NAMALWA (cell line): ENCODE measurements around the gene ZCWPW1.
"Not testable (repeated sequence)": the region's sequence is repeated elsewhere in the genome, so short reads cannot be mapped to it uniquely, and the experiment has no call there.

ENCODE experiments used
- DNase-seq: peaks from one replicate; pipeline ENCODE4 v3.0.0-alpha.2; 2015; ENCODE audit warnings: low spot score

ZCWPW1 gene

DNA sequence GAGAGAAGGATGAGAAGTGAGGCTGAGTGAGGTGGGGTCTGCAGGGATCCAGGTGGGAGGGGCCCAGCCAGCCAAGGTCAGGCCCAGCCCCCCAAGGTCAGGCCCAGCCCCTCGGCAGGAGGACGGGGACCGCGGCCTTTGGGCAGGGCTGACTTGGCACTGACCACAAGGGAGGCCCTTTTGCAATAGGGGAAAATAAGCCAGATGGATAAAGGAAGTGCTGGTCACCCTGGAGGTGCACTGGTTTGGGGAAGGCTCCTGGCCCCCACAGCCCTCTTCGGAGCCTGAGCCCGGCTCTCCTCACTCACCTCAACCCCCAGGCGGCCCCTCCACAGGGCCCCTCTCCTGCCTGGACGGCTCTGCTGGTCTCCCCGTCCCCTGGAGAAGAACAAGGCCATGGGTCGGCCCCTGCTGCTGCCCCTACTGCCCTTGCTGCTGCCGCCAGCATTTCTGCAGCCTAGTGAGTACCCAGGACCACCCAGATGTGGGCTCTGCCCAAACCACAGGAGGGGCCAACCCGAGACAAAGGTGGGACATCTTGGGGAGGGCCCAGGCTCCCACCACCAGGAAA, 55.2 kb downstream of the ZCWPW1 start, which contains the start of gene PILRA:
Gene PILRA, plus strand, starts transcription at position 227 of the 571 bp plus-strand sequence. Its CDS starts 170 bp downstream, at position 397.
- no peak for DNase-seq

DNA sequence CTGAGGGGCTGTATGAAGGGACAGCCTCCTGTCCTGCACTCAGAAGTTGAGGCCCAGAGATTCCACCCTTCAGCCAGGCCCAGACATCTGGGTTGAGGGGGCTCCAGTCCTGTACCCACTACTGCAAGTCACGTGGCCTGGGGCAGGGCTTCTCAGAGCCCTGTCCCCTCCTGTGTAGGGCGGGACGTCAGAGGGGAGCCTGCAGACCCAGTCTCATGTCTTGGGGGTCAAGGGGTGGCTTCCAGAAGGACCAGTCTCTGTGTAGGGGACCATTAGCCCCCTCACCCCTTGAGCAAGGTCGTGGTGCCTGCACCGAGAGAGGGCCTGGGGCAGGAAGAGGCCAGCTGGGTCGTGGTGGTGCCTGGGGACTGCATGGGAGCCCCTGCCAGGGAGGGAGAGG, 55.8 kb downstream of the ZCWPW1 start:
- DNase-seq: no peak

GRCh38 chr7:100372256-100372655, 56.2 kb downstream of the ZCWPW1 start:
- no peak for DNase-seq

DNA sequence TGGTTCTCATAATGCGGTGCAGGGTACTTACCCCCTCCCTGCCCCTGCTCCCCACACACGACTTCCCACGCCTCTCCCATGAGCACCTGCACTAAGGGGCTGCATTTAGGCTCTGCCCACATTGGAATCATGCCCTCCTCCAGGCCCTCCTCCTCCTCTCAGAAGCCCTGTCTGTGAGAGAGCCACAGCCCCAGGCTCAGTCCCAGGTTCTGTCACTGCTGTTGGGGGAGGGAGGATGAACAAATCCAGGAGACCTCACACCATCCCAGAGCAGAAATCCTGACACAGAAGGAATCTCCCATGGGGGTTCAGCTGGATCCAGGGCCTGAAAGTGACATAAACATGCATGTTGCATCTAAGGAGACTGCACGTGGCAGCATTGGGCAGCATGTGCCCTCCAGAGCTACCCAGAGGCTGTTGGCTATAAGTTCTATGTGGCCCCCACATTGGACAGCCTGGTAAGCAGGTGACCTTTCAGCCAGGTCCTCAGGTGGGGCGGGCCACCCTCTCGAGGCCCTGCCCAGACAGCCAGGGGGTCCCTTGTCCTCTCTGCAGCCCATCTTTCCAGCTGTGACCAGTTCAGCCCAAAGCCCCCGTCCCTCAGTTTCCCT, 56.8 kb downstream of the ZCWPW1 start:
- no peak for DNase-seq

- DNase-seq: no peak
These were observed 57.8 kb downstream of the ZCWPW1 start for GRCh38 chr7:100370746-100371145.

- DNase-seq: no peak
These were observed 58.2 kb downstream of the ZCWPW1 start for GRCh38 chr7:100370303-100370702.

- peak; percentile 97 for DNase-seq
These were observed 59.4 kb downstream of the ZCWPW1 start for GRCh38 chr7:100369105-100369504.

DNA sequence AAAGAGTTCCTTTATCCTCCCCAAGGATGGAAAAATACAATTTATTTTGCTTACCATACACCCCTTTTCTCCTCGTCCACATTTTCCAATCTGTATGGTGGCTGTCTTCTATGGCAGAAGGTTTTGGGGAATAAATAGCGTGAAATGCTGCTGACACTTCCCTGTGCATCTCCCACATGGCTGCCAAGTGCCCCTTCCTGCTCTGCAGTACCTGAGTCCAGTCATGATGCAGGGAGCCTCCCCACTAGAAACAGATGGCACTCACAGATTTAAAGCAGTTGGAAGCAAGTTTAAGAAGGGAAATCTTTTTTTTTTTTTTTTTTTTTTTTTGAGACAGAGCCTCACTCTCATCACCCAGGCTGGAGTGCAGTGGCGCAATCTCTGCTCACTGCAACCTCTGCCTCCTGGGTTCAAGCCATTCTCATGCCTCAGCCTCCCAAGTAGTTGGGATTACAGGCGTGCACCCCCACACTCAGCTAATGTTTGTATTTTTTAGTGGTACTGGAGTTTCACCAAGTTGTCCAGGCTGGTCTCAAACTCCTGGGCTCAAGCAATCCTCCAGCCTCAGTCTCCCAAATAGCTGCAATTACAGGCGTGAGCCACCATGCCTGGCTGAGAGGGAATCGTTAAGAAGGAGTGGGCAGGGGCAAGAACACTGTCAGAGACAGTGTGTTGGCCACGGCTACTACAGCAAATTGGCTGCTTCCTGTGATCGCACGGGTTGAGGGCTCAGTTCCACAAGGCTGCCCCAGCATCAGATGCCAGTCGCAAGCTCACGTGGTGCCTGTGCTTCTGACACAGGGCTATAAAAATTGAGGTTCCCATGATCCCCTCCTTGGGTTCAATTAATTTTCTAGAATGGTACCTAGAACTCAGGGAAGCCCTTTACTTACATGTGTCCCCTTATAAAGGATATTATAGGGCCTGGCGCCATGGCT, 60.6 kb downstream of the ZCWPW1 start:
- DNase-seq: peak; percentile 86

GRCh38 chr7:100367251-100367620, 61.3 kb downstream of the ZCWPW1 start:
- DNase-seq: no peak

- DNase-seq: no peak
These were observed 61.9 kb downstream of the ZCWPW1 start for GRCh38 chr7:100366411-100367250.

DNA sequence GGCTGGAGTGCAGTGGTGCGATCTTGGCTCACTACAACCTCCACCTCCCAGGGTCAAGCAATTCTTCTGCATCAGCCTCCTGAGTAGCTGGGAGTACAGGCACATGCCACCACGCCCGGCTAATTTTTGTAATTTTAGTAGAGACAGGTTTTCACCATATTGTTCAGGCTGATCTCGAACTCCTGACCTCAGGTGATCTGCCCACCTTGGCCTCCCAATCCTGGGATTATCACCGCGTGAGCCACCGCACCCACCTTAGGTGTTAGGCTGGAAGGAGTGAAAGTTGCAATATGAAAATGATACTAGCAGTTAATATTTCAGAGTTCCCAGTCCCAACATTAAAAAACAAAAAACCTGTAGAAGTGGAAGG, 62.5 kb downstream of the ZCWPW1 start:
- DNase-seq: not testable (repeated sequence)

GRCh38 chr7:100364480-100364879, 64.0 kb downstream of the ZCWPW1 start:
- DNase-seq: no peak

- DNase-seq: not testable (repeated sequence)
These were observed 64.7 kb downstream of the ZCWPW1 start for GRCh38 chr7:100363797-100364196.

DNA sequence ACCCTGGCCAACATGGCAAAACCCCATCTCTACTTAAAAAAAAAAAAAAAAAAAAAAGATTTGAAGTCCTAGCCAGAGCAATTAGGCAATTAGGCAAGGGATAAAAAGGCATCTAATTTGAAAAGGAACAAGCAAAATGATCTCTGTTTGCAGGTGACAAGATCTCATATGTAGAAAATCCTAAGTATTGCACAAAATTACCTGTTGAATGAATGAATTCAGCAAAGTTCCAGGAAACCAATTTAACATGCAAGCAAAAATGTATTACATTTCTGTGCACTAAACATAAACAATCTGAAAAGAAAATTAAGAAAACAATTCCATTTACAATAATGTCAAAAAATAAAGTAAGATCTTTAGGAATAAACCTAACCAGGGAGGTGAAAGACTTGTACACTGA, 65.4 kb downstream of the ZCWPW1 start:
- DNase-seq: no peak

DNA sequence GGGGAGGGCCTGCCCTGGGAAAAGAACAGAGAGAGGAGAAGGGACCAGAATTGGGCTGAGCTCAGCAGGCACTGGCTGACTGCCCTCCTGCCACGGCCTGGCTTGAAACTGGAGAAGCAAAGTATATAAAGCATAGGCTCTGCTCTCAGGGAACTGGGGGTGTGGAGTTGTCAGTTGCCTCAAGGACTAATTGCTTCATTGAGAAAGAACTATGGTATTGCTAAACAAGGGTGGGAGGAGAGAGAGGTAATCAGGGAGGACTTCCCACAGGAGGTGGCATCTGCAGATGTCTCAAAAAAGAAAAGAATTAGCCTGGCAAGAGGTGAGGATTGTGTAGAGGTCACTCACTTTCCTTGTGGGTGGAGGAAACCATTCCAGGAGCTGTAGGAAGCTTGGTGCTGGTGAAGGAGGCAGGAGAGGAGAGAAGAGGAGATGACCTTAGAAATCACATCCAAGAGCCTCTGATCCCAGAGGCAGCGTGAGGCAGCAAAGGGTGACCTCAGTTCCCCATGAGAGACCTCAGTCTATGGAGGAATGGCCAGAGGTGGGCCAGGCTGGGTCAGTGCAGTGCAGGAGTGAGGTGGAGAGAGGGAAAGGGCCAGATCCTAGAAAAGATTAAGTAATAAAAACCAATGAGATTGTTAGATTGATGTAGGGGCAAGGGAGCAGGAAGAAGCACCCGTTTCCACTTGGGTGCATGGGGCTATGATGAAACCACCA, 68.2 kb downstream of the ZCWPW1 start:
- no peak for DNase-seq

- DNase-seq: no peak
These were observed 69.7 kb downstream of the ZCWPW1 start for GRCh38 chr7:100358857-100359212.

GRCh38 chr7:100358027-100358856, 70.3 kb downstream of the ZCWPW1 start, which contains the start of gene PILRB:
TSS of gene PILRB (plus strand) at chr7:100358117. CDS start at chr7:100358303, 186 bp downstream.
- DNase-seq: no peak

DNA sequence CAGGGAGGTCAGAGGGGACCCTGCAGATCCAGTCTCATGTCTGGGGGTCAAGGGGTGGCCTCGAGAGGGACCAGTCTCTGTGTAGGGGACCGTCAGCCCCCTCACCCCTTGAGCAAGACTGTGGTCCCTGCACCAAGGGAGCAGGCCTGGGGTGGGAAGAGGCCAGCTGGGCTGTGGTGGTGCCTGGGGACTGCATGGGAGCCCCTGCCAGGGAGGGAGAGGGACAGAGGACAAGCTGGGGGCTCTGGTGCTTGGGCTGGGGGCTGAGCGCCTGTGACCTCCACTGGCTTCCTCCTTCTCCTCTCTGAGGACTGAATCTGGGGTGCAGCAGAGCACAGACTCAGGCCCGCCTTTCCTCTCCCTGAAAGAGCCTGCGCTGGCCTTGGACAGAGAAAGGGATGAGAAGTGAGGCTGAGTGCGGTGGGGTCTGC, 71.4 kb downstream of the ZCWPW1 start:
- DNase-seq: no peak

DNA sequence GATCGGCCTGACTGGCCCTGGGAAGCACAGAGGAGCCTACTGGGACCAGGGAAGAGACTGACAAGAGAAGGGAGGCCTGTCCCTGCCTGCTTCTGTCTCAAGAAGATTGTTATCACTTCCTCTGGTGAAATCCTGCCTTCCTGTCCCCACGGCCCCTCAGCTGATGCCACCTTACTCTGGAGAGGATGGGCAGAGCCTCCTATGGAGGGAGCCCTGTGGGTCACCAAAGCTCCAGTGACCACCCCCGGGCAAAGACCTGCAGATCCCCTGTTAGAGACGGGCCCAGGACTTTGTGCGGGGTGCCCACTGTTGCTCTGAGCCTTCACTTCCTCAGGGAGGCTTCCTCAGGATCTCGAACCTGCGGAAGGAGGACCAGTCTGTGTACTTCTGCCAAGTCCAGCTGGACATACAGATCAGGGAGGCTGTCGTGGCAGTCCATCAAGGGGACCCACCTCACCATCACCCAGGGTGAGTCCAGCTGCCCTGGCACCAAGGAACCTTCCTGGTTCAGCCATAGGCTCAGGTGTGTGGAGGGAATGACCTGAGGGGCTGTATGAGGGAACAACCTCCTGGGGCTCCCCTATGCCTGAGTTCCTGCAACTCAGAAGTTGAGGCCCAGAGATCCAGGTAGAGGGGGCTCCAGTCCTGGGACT, 72.0 kb downstream of the ZCWPW1 start:
- DNase-seq: no peak
